ENCODE data around the gene KRTAP10-2. TPM values are rescaled to one million over a fixed set of nuclear protein-coding genes. Genes with fewer than 3 reads are reported as not detected.

The KRTAP10-2 gene
- total RNA-seq, 1 donor from 2014 or later, result not detected

DNA sequence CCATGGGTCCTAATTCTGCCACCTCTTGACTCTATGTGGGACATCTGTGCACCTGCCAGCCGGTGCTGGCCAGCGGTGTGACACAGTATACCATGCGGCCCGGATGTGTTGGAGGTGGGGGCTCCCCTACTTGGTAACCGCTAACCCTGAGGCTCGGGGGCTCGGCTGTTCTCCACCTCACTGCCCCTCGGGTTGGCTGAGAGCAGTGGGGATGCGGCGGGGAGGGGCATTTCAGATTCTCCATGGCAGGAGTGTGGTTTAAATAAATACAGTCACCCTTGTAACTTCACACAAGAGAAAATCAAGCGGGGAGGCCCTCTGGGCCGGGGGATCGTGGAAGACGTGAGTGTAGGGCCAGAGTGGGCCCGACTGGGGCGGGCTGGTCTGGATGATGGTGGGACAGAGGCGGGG, 22.3 kb downstream of the KRTAP10-2 start:
- H3K27me3 Mint-ChIP-seq (ENCODE audit: low read depth), result peaks cover 13% of the 10 kb centered on the region
- TF ChIP-seq, protein P1, sequence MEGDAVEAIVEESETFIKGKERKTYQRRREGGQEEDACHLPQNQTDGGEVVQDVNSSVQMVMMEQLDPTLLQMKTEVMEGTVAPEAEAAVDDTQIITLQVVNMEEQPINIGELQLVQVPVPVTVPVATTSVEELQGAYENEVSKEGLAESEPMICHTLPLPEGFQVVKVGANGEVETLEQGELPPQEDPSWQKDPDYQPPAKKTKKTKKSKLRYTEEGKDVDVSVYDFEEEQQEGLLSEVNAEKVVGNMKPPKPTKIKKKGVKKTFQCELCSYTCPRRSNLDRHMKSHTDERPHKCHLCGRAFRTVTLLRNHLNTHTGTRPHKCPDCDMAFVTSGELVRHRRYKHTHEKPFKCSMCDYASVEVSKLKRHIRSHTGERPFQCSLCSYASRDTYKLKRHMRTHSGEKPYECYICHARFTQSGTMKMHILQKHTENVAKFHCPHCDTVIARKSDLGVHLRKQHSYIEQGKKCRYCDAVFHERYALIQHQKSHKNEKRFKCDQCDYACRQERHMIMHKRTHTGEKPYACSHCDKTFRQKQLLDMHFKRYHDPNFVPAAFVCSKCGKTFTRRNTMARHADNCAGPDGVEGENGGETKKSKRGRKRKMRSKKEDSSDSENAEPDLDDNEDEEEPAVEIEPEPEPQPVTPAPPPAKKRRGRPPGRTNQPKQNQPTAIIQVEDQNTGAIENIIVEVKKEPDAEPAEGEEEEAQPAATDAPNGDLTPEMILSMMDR (IDR thresholded peaks at IDR 0.05), result no peak

DNA sequence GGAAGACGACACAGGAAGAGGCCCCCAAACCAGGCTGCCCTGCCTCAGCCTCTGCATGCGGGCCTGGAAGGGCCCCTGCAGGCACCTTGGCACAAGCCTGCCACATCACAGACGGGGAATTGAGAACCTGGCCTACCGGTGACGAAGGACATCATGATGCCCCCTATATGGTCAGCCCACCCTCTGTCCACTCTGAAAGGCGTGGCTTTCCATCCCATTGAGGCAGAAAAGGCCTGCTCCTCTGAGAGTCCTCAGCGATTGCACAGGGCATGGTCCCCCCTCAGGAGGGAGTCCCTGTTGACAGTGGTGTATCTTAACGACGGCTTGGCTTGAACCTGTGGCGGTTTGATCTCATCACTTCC, 22.7 kb downstream of the KRTAP10-2 start:
- DNase-seq (ENCODE audit: low spot score), result no peak
- H3K4me1 Mint-ChIP-seq (ENCODE audit: low read depth), result no peaks in the 10 kb centered on the region
- no peak overlapping the region for H3K4me3 Mint-ChIP-seq (ENCODE audit: unreplicated experiment)
- no peaks in the 10 kb centered on the region for H3K36me3 Mint-ChIP-seq (ENCODE audit: low read depth)
- H3K27ac Mint-ChIP-seq (ENCODE audit: unreplicated experiment), result no peak overlapping the region
- no peaks in the 10 kb centered on the region for H3K9me3 Mint-ChIP-seq (ENCODE audit: low read depth)
- TF ChIP-seq, protein P1 (IDR thresholded peaks at IDR 0.05), result no peak
- H3K27me3 Mint-ChIP-seq (ENCODE audit: low read depth), result peaks cover 13% of the 10 kb centered on the region

More for the DNA sequence above, 22.3 kb downstream of the KRTAP10-2 start:
- DNase-seq (ENCODE audit: low spot score), result peak; percentile 81
- Mint-ChIP-seq H3K4me1 (ENCODE audit: low read depth) (no peaks in the 10 kb centered on the region), H3K27ac (ENCODE audit: unreplicated experiment) (no peak overlapping the region), H3K9me3 (ENCODE audit: low read depth) (no peaks in the 10 kb centered on the region), H3K36me3 (ENCODE audit: low read depth) (no peaks in the 10 kb centered on the region), H3K4me3 (ENCODE audit: unreplicated experiment) (no peak overlapping the region)

- TF ChIP-seq, protein P1 (IDR thresholded peaks at IDR 0.05), result no peak
- Mint-ChIP-seq H3K4me3 (ENCODE audit: unreplicated experiment) (no peak overlapping the region), H3K36me3 (ENCODE audit: low read depth) (no peaks in the 10 kb centered on the region), H3K4me1 (ENCODE audit: low read depth) (no peaks in the 10 kb centered on the region), H3K9me3 (ENCODE audit: low read depth) (no peaks in the 10 kb centered on the region), H3K27ac (ENCODE audit: unreplicated experiment) (no peak overlapping the region), H3K27me3 (ENCODE audit: low read depth) (peaks cover 13% of the 10 kb centered on the region)
- peak; percentile 84 for DNase-seq (ENCODE audit: low spot score)
Measured at GRCh38 chr21:44527983-44528633, 23.2 kb downstream of the KRTAP10-2 start.

GRCh38 chr21:44527156-44527982, 23.9 kb downstream of the KRTAP10-2 start:
- no peaks in the 10 kb centered on the region for H3K36me3 Mint-ChIP-seq (ENCODE audit: low read depth)
- H3K4me1 Mint-ChIP-seq (ENCODE audit: low read depth), result no peaks in the 10 kb centered on the region
- TF ChIP-seq, protein P1 (IDR thresholded peaks at IDR 0.05), result no peak
- peaks cover 13% of the 10 kb centered on the region for H3K27me3 Mint-ChIP-seq (ENCODE audit: low read depth)
- no peaks in the 10 kb centered on the region for H3K9me3 Mint-ChIP-seq (ENCODE audit: low read depth)
- H3K4me3 Mint-ChIP-seq (ENCODE audit: unreplicated experiment), result no peak overlapping the region
- DNase-seq (ENCODE audit: low spot score), result peak; percentile 51
- no peak overlapping the region for H3K27ac Mint-ChIP-seq (ENCODE audit: unreplicated experiment)

- Mint-ChIP-seq H3K4me3 (ENCODE audit: unreplicated experiment) (no peak overlapping the region), H3K4me1 (ENCODE audit: low read depth) (no peaks in the 10 kb centered on the region), H3K27ac (ENCODE audit: unreplicated experiment) (no peak overlapping the region), H3K27me3 (ENCODE audit: low read depth) (peaks cover 9% of the 10 kb centered on the region), H3K9me3 (ENCODE audit: low read depth) (no peaks in the 10 kb centered on the region), H3K36me3 (ENCODE audit: low read depth) (no peaks in the 10 kb centered on the region)
- TF ChIP-seq, protein P1 (IDR thresholded peaks at IDR 0.05), result no peak
- DNase-seq (ENCODE audit: low spot score), result peak; percentile 65
Measured at GRCh38 chr21:44526096-44526997, 25.0 kb downstream of the KRTAP10-2 start.

Measured in chondrocyte (in vitro differentiated cells).